Esophagus squamous epithelium (tissue), 5 donors: Measurements from ENCODE around the gene KCNMA1. TPM values are rescaled to one million over a fixed set of nuclear protein-coding genes. Genes with fewer than 3 reads are reported as not detected.

ENCODE experiments used
- DNase-seq: peaks from one replicate; lab custom pipeline; 2025; lab: John Stamatoyannopoulos, UW
- H3K27ac ChIP-seq, 4 donors: fragments of 200-600 bp; sonication (generic); one replicate each; pipeline ENCODE4 v1.5.1; 2016 to 2019; ENCODE audit warnings: mild to moderate bottlenecking in 1 of 4
- H3K27me3 ChIP-seq, 4 donors: fragments of 200-600 bp; sonication (generic); 1 replicate in 3 of 4; 2 replicates in 1 of 4; pipeline versions ENCODE4 v1.5.1 to v1.6.0; 2017 to 2021; ENCODE audit warnings: antibody characterized with exemption in 1 of 4
- H3K36me3 ChIP-seq, 3 donors: fragments of 200-600 bp; sonication (generic); one replicate each; pipeline ENCODE4 v1.5.1; 2016 to 2019
- H3K4me1 ChIP-seq, 3 donors: fragments of 200-600 bp; sonication (generic); one replicate each; pipeline ENCODE4 v1.5.1; 2017 to 2019
- H3K4me3 ChIP-seq, 4 donors: fragments of 200-600 bp; sonication (generic); 1 replicate in 3 of 4; 2 replicates in 1 of 4; pipeline ENCODE4 v1.5.1; 2016 to 2019; ENCODE audit warnings: mild to moderate bottlenecking in 2 of 4, moderate library complexity in 1 of 4
- H3K9me3 ChIP-seq, 3 donors: fragments of 200-600 bp; sonication (generic); one replicate each; pipeline ENCODE4 v1.5.1; 2016 to 2019
- CTCF ChIP-seq, 6 experiments: fragments of 450-650 bp in 4 of 6; fragments of 200-600 bp in 2 of 6; sonication (generic) in 2 of 6; IDR thresholded peaks; one replicate each; pipeline ENCODE4 v1.5.1; 2016 to 2019; ENCODE audit warnings: antibody characterized with exemption in 6 of 6, mild to moderate bottlenecking in 4 of 6, moderate library complexity in 4 of 6
- POLR2A ChIP-seq, 4 donors: fragments of 450-650 bp; IDR thresholded peaks; one replicate each; pipeline ENCODE4 v1.6.1; 2017; ENCODE audit warnings: antibody characterized with exemption in 4 of 4, mild to moderate bottlenecking in 4 of 4, moderate library complexity in 3 of 4
- WGBS, 2 donors: methylation state at CpG; one replicate each; pipeline ENCODE4 v1.1.5; 2018; 5-methylcytosine and 5-hydroxymethylcytosine counted together
- intact Hi-C: fragments of 100-400 bp; cut with DNase I; formaldehyde crosslinking; loops from one replicate; pipeline ENCODE4 v1.15.0; 2022
- total RNA-seq, 4 donors: library from RNA; depleted of rRNA; stranded (reverse); fragments of >200 nt; gene quantifications; one replicate each; pipeline ENCODE4 v1.1.0, GENCODE V29; 2016
- donor health status: DM: yes; HTN: yes; CAD: no.

Gene KCNMA1
- total RNA-seq, 4 donors from 2014 or later = 7.5 to 74.2 (median 18.0) TPM

GRCh38 chr10:77467422-77467963 lies 170.1 kb downstream of the KCNMA1 start:
- TF ChIP-seq CTCF (IDR thresholded peaks at IDR 0.05) (no peak), POLR2A (IDR thresholded peaks at IDR 0.05) (no peak)
- Histone ChIP-seq H3K4me1 (peaks cover 0 to 14% (median 0%) of the 10 kb centered on the region in 3 donors), H3K36me3 (no peaks in the 10 kb centered on the region), H3K9me3 (no peaks in the 10 kb centered on the region), H3K27ac (no peak overlapping the region), H3K27me3 (no peaks in the 10 kb centered on the region), H3K4me3 (no peak overlapping the region)
- intact Hi-C loops = no loop called here
- WGBS, 2 donors = 68 to 84% methylated on average over 4 to 5 of the region's 6 CpGs
- DNase-seq = no peak

GRCh38 chr10:77463967-77464745 lies 173.5 kb downstream of the KCNMA1 start:
- Histone ChIP-seq H3K36me3 (no peaks in the 10 kb centered on the region), H3K4me3 (no peak overlapping the region), H3K27me3 (no peaks in the 10 kb centered on the region), H3K27ac (no peak overlapping the region), H3K9me3 (no peaks in the 10 kb centered on the region), H3K4me1 (peaks cover 0 to 19% (median 0%) of the 10 kb centered on the region in 3 donors)
- DNase-seq = no peak
- intact Hi-C loops = no loop called here
- WGBS, 2 donors = 78 to 79% methylated on average over 6 to 7 of the region's 9 CpGs
- TF ChIP-seq POLR2A (IDR thresholded peaks at IDR 0.05) (no peak), CTCF (IDR thresholded peaks at IDR 0.05) (no peak)

GRCh38 chr10:77463499-77463898 lies 174.1 kb downstream of the KCNMA1 start:
- no peak overlapping the region for H3K27ac ChIP-seq
- H3K9me3 ChIP-seq = no peaks in the 10 kb centered on the region
- peaks cover 0 to 19% (median 0%) of the 10 kb centered on the region in 3 donors for H3K4me1 ChIP-seq
- intact Hi-C loops = no loop called here
- no peak overlapping the region for H3K4me3 ChIP-seq
- no peaks in the 10 kb centered on the region for H3K36me3 ChIP-seq
- peaks cover 0 to 3% (median 0%) of the 10 kb centered on the region in 4 donors for H3K27me3 ChIP-seq
- no peak for TF ChIP-seq POLR2A (IDR thresholded peaks at IDR 0.05)
- TF ChIP-seq CTCF (IDR thresholded peaks at IDR 0.05) = no peak
- 54 to 55% methylated on average over 4 of the region's 4 CpGs for WGBS, 2 donors
- DNase-seq = no peak

GRCh38 chr10:77461636-77462296 lies 175.8 kb downstream of the KCNMA1 start:
- WGBS, 2 donors = 54 to 78% methylated on average over 4 of the region's 7 CpGs
- DNase-seq = no peak

More at GRCh38 chr10:77461636-77462296, 175.8 kb downstream of the KCNMA1 start:
- intact Hi-C loops = no loop called here
- Histone ChIP-seq H3K4me1 (peaks cover 0 to 19% (median 0%) of the 10 kb centered on the region in 3 donors), H3K27me3 (peaks cover 0 to 3% (median 0%) of the 10 kb centered on the region in 4 donors), H3K4me3 (no peak overlapping the region), H3K9me3 (no peaks in the 10 kb centered on the region), H3K27ac (no peak overlapping the region), H3K36me3 (no peaks in the 10 kb centered on the region)
- no peak for TF ChIP-seq CTCF (IDR thresholded peaks at IDR 0.05)
- no peak for TF ChIP-seq POLR2A (IDR thresholded peaks at IDR 0.05)
